Measurements from ENCODE around the gene LRP2.

- TF ChIP-seq EZH2 (IDR thresholded peaks at IDR 0.05; ENCODE audit: insufficient read depth, low read length) (no peak), CTCF (IDR thresholded peaks at IDR 0.05; ENCODE audit: insufficient read depth, low read depth, low read length) (no peak)
These were observed 137.0 kb downstream of the LRP2 start for GRCh38 chr2:169225233-169225750.

All from astrocyte (in vitro differentiated cells and primary cell).